Left ventricle myocardium inferior (tissue), 1 donor: ENCODE measurements around the gene DCP1B. TPM values are rescaled to one million over a fixed set of nuclear protein-coding genes. Genes with fewer than 3 reads are reported as not detected.

Experiments used
- DNase-seq: peaks from one replicate; pipeline ENCODE4 v3.0.0-alpha.2; 2020
- H3K27ac ChIP-seq: fragments of 200-600 bp; replicated peaks from 2 replicates; pipeline ENCODE4 v1.8.0; 2021
- H3K27me3 ChIP-seq: fragments of 200-600 bp; 2 replicates; pipeline ENCODE4 v1.8.0; 2021; ENCODE audit warnings: low read depth
- H3K36me3 ChIP-seq: fragments of 200-600 bp; 2 replicates; pipeline ENCODE4 v1.8.0; 2021
- H3K4me1 ChIP-seq: fragments of 200-600 bp; 2 replicates; pipeline ENCODE4 v1.8.0; 2021
- H3K4me3 ChIP-seq: fragments of 200-600 bp; 2 replicates; pipeline ENCODE4 v1.8.0; 2021; ENCODE audit warnings: mild to moderate bottlenecking, moderate library complexity
- H3K9me3 ChIP-seq: fragments of 200-600 bp; replicated peaks from 2 replicates; pipeline ENCODE4 v1.8.0; 2021
- intact Hi-C: fragments of 100-400 bp; cut with micrococcal nuclease; formaldehyde crosslinking; loops from one replicate; pipeline ENCODE4 v1.11.0; 2022
- total RNA-seq: library from RNA; stranded (reverse); fragmentation: NEBNext Ultra II Directional; extraction: Animal tissue kit (Norgen Biotek cat#: 25700); gene quantifications from one replicate; pipeline ENCODE4 v1.2.1, GENCODE V29; 2021
- TF ChIP-seq, protein P1 (sequence below): fragments of 200-600 bp; IDR thresholded peaks from 2 replicates; pipeline ENCODE4 v1.8.0; 2021; ENCODE audit warnings: antibody characterized with exemption, mild to moderate bottlenecking, borderline replicate concordance
- donor health status: DM: no; HTN: yes; CAD: no; lungs with severe emphysema.

Gene DCP1B
- total RNA-seq, 1 donor from 2014 or later: 1.7 TPM

GRCh38 chr12:1918884-1919236 is 85.4 kb downstream of the DCP1B start:
- H3K4me1 ChIP-seq: peaks cover 16% of the 10 kb centered on the region
- H3K36me3 ChIP-seq: no peaks in the 10 kb centered on the region
- H3K27ac ChIP-seq: no peak overlapping the region
- intact Hi-C loops: no loop called here
- peak overlapping the region; percentile 36 for H3K4me3 ChIP-seq
- no peaks in the 10 kb centered on the region for H3K9me3 ChIP-seq
- no peak for DNase-seq
- TF ChIP-seq, protein P1, sequence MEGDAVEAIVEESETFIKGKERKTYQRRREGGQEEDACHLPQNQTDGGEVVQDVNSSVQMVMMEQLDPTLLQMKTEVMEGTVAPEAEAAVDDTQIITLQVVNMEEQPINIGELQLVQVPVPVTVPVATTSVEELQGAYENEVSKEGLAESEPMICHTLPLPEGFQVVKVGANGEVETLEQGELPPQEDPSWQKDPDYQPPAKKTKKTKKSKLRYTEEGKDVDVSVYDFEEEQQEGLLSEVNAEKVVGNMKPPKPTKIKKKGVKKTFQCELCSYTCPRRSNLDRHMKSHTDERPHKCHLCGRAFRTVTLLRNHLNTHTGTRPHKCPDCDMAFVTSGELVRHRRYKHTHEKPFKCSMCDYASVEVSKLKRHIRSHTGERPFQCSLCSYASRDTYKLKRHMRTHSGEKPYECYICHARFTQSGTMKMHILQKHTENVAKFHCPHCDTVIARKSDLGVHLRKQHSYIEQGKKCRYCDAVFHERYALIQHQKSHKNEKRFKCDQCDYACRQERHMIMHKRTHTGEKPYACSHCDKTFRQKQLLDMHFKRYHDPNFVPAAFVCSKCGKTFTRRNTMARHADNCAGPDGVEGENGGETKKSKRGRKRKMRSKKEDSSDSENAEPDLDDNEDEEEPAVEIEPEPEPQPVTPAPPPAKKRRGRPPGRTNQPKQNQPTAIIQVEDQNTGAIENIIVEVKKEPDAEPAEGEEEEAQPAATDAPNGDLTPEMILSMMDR: no peak
- peaks cover 3% of the 10 kb centered on the region for H3K27me3 ChIP-seq

DNA sequence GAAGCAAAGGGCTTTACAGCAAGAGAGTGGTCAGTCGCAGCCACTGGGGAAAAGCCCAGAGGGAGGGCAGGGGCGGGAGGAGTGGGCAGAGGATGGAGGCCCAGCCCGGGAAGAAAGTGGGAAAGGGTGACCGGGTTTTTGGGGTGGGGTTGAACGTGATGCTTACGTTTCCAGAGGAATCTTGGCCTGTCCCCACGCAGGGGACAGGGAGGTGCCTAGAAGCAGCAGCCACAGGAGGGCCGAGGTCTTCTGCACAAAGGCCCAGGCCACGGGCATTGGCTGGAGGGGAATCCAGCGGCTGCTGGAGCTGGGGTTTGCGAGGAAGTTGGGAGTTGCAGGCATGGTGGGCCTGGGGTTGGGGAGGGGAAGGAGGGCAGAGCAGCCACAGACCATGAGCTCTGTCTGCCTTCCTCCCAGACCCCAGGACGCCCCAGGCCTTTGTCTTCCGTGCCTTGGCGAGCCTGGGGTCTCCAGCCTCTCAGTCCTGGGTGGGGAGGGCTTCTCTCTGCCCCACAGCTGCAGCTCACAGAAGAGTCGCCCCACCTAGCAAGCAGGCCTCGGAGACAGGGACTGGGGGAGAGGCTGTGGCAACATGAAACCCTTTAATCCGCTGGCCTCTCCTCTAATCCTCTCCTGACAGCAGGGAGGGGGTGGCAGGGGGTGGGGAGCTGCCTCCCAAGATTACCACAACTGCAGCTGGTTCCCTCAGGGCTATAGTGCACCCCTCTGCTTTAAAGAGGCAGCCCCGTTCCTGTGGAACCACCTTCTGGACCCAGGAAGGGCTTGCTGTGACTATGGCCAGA is 86.0 kb downstream of the DCP1B start, which contains the start of gene CACNA2D4:
Gene CACNA2D4, minus strand, starts transcription at position 572 of the 803 bp plus-strand sequence. Its CDS starts 179 bp downstream, at position 393.
- Histone ChIP-seq H3K4me3 (peak within 1 kb of the TSS; percentile 36), H3K27me3 (peaks cover 4% of the 10 kb centered on the region), H3K9me3 (no peaks in the 10 kb centered on the region), H3K4me1 (peaks cover 16% of the 10 kb centered on the region), H3K27ac (peak within 1 kb of the TSS; percentile 15), H3K36me3 (no peaks in the 10 kb centered on the region)
- intact Hi-C loops: no loop called here
- no peak for DNase-seq
- TF ChIP-seq, protein P1: no peak

DNA sequence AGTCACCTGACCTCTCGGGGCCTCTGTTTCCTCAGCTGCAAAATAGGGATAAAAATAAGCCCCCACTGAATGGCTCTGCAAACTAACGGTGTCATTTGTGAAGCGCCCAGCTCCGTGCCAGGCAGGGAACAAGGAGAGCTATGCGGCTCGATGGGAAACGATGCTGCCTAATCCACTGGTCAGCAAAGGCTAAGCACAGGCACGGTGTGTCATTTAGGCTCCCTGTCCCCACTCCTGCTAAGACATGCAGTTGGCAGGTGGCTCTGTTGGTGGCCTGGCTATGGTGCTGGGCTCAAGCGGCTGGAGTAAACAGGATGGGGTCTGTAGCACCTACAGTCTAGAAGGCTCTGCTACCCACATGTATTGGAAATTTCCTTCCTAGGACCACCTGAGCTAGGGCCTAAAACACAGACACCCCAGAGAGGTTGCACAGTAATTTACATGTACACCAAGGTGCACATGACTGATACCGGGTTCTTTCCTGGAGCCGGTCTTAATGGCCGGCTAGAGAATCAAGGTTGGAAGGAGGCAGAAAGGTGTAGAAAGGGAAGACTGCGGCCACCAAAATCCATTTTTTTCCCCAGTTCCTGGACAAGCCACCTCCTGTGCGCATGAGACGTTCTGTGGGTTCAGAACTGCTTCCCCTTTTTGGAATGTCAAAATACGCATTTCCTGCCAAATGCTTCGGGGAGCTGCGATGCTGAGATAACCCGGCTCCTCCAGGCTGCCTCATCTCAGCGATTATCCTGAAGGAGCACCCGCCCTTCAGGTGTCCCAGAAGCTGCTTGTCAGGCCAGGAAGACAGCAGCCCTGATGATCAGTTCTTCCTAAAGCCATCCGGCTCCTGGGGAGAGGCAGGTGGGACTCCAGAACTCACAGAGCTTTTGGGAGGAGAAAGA is 86.8 kb downstream of the DCP1B start:
- H3K36me3 ChIP-seq: no peaks in the 10 kb centered on the region
- peaks cover 16% of the 10 kb centered on the region for H3K4me1 ChIP-seq
- H3K27ac ChIP-seq: peak overlapping the region; percentile 15
- peaks cover 9% of the 10 kb centered on the region for H3K27me3 ChIP-seq
- intact Hi-C loops: no loop called here
- no peaks in the 10 kb centered on the region for H3K9me3 ChIP-seq
- H3K4me3 ChIP-seq: peak overlapping the region; percentile 36
- TF ChIP-seq, protein P1: no peak
- DNase-seq: no peak

GRCh38 chr12:1916371-1917171 is 87.7 kb downstream of the DCP1B start:
- intact Hi-C loops: no loop called here
- Histone ChIP-seq H3K4me1 (peaks cover 16% of the 10 kb centered on the region), H3K27ac (peak overlapping the region; percentile 21), H3K9me3 (no peaks in the 10 kb centered on the region), H3K36me3 (no peaks in the 10 kb centered on the region), H3K27me3 (peaks cover 7% of the 10 kb centered on the region), H3K4me3 (no peak overlapping the region)
- TF ChIP-seq, protein P1: no peak
- peak; percentile 80 for DNase-seq
